Vagina (tissue), 2 donors: Measurements from ENCODE around the gene MMP1.

Experiments used
- POLR2AphosphoS5 ChIP-seq, 2 donors: sonication (generic); formaldehyde crosslinking; IDR thresholded peaks; one replicate each; pipeline ENCODE4 v1.9.0; 2017; ENCODE audit warnings: antibody characterized with exemption in 2 of 2, mild to moderate bottlenecking in 2 of 2, low read depth in 1 of 2; ENCODE audit not compliant: insufficient read depth in 1 of 2
- TF ChIP-seq, protein P1 (sequence below), 3 experiments: fragments of 450-650 bp in 2 of 3; fragments of 200-600 bp in 1 of 3; sonication (generic) in 1 of 3; IDR thresholded peaks; one replicate each; pipeline ENCODE4 v1.5.1; 2017 to 2019; ENCODE audit warnings: antibody characterized with exemption in 3 of 3, mild to moderate bottlenecking in 2 of 3, moderate library complexity in 2 of 3

GRCh38 chr11:102799681-102800340 is 1.9 kb upstream of the MMP1 start:
- no peak for TF ChIP-seq POLR2AphosphoS5 (IDR thresholded peaks at IDR 0.05; ENCODE audit: insufficient read depth in 1 of 2, low read depth in 1 of 2)
- TF ChIP-seq, protein P1, sequence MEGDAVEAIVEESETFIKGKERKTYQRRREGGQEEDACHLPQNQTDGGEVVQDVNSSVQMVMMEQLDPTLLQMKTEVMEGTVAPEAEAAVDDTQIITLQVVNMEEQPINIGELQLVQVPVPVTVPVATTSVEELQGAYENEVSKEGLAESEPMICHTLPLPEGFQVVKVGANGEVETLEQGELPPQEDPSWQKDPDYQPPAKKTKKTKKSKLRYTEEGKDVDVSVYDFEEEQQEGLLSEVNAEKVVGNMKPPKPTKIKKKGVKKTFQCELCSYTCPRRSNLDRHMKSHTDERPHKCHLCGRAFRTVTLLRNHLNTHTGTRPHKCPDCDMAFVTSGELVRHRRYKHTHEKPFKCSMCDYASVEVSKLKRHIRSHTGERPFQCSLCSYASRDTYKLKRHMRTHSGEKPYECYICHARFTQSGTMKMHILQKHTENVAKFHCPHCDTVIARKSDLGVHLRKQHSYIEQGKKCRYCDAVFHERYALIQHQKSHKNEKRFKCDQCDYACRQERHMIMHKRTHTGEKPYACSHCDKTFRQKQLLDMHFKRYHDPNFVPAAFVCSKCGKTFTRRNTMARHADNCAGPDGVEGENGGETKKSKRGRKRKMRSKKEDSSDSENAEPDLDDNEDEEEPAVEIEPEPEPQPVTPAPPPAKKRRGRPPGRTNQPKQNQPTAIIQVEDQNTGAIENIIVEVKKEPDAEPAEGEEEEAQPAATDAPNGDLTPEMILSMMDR (IDR thresholded peaks at IDR 0.05): no peak
